IMR-90 (cell line): ENCODE results near the gene ATP5PO. TPM values are rescaled to one million over a fixed set of nuclear protein-coding genes. Genes with fewer than 3 reads are reported as not detected.

Experiments used
- ATAC-seq: fragments of 200-7000 bp; cut with Tn5 transposase; 2 replicates; pipeline ENCODE4 v1.9.1; 2020; ENCODE audit warnings: low read depth, mild to moderate bottlenecking, moderate library complexity
- BruUV-seq: library from RNA; stranded (reverse); fragments of 400-500 nt; replicated peaks from 2 replicates; lab custom pipeline; 2021; lab: Mats Ljungman, UMichigan
- CTCF ChIA-PET: fragments of 300-600 bp; formaldehyde crosslinking; extraction: SDS; loops from one replicate; lab custom pipeline; 2021; ENCODE audit warnings: antibody characterized with exemption; lab: Yijun Ruan, JAX
- POLR2A ChIA-PET: fragments of 300-600 bp; sonication (Branson Sonifier 250); formaldehyde crosslinking; loops from one replicate; lab custom pipeline; 2022; ENCODE audit warnings: antibody characterized with exemption; ENCODE audit not compliant: unreplicated experiment; lab: Charles Lee
- DNase-seq: peaks from one replicate; pipeline ENCODE4 v3.0.0; 2013
- H2AFZ ChIP-seq: replicated peaks from 2 replicates; pipeline ENCODE3; 2013; ENCODE audit warnings: low read length, mild to moderate bottlenecking; ENCODE audit not compliant: poor library complexity
- H2AK5ac ChIP-seq: 2 replicates; pipeline ENCODE4 v1.6.1; 2013; ENCODE audit warnings: low read depth, low read length, inconsistent platforms
- H2AK9ac ChIP-seq: replicated peaks from 2 replicates; pipeline ENCODE3; 2013; ENCODE audit warnings: mild to moderate bottlenecking, low read depth, low read length, moderate library complexity; ENCODE audit not compliant: poor library complexity
- H2BK120ac ChIP-seq: 2 replicates; pipeline ENCODE4 v1.6.1; 2013; ENCODE audit warnings: low read depth, low read length, inconsistent platforms
- H2BK15ac ChIP-seq: 3 replicates; pipeline ENCODE4 v1.6.1; 2013; ENCODE audit warnings: low read depth, low read length, inconsistent platforms
- H2BK20ac ChIP-seq: 2 replicates; pipeline ENCODE4 v1.6.1; 2013; ENCODE audit warnings: low read depth, mild to moderate bottlenecking, inconsistent platforms, low read length, moderate library complexity
- H2BK5ac ChIP-seq: 2 replicates; pipeline ENCODE4 v1.6.1; 2013; ENCODE audit warnings: mild to moderate bottlenecking, low read depth, low read length, inconsistent platforms; ENCODE audit not compliant: poor library complexity, severe bottlenecking
- H3K14ac ChIP-seq: replicated peaks from 2 replicates; pipeline ENCODE4 v1.6.1; 2013; ENCODE audit warnings: low read depth, low read length, inconsistent platforms
- H3K18ac ChIP-seq: 2 replicates; pipeline ENCODE4 v1.6.1; 2013; ENCODE audit warnings: low read depth, low read length, control low read depth
- H3K23ac ChIP-seq: 2 replicates; pipeline ENCODE4 v1.6.1; 2013; ENCODE audit warnings: low read depth, low read length, inconsistent platforms
- H3K27ac ChIP-seq: 2 replicates; pipeline ENCODE4 v1.5.1; 2013; ENCODE audit warnings: mild to moderate bottlenecking, control low read depth, low read length; ENCODE audit not compliant: insufficient read depth
- H3K27me3 ChIP-seq: 2 replicates; pipeline ENCODE4 v1.6.1; 2013; ENCODE audit warnings: low read length; ENCODE audit not compliant: control insufficient read depth, insufficient read depth
- H3K36me3 ChIP-seq: 2 replicates; pipeline ENCODE4 v1.6.1; 2013; ENCODE audit warnings: low read length, mixed read lengths; ENCODE audit not compliant: control insufficient read depth, insufficient read depth
- H3K4ac ChIP-seq: 2 replicates; pipeline ENCODE4 v1.6.1; 2013; ENCODE audit warnings: low read depth, low read length, inconsistent platforms
- H3K4me1 ChIP-seq: 2 replicates; pipeline ENCODE4 v1.6.1; 2013; ENCODE audit warnings: low read length, mixed read lengths; ENCODE audit not compliant: control insufficient read depth, insufficient read depth
- H3K4me2 ChIP-seq: 2 replicates; pipeline ENCODE4 v1.6.1; 2013; ENCODE audit warnings: low read depth, mild to moderate bottlenecking, control low read depth, low read length, moderate library complexity
- H3K4me3 ChIP-seq: 2 replicates; pipeline ENCODE4 v1.5.1; 2013; ENCODE audit warnings: low read depth, mild to moderate bottlenecking, control low read depth, low read length, moderate library complexity; ENCODE audit not compliant: insufficient read depth
- H3K56ac ChIP-seq: 2 replicates; pipeline ENCODE4 v1.6.1; 2013; ENCODE audit warnings: low read length, inconsistent platforms; ENCODE audit not compliant: insufficient read depth; ENCODE audit errors: extremely low read depth
- H3K79me1 ChIP-seq, 2 experiments: 2 replicates each; pipeline ENCODE4 v1.6.1; 2013; ENCODE audit warnings: low read length in 2 of 2, inconsistent platforms in 1 of 2, low read depth in 1 of 2
- H3K9ac ChIP-seq: 2 replicates; pipeline ENCODE4 v1.6.1; 2013; ENCODE audit warnings: low read depth, low read length, control low read depth
- H3K9me1 ChIP-seq: 2 replicates; pipeline ENCODE4 v1.6.1; 2013; ENCODE audit warnings: low read length, inconsistent platforms; ENCODE audit not compliant: insufficient read depth
- H3K9me3 ChIP-seq: 2 replicates; pipeline ENCODE4 v1.6.1; 2013; ENCODE audit warnings: low read length; ENCODE audit not compliant: control insufficient read depth, insufficient read depth
- H4K20me1 ChIP-seq: 2 replicates; pipeline ENCODE4 v1.6.1; 2013; ENCODE audit warnings: low read length, inconsistent platforms; ENCODE audit not compliant: insufficient read depth
- H4K5ac ChIP-seq: 2 replicates; pipeline ENCODE4 v1.6.1; 2013; ENCODE audit warnings: mild to moderate bottlenecking, low read depth, low read length, control low read depth
- H4K8ac ChIP-seq, 2 experiments: 2 replicates each; pipeline ENCODE4 v1.6.1; 2013; ENCODE audit warnings: low read depth in 2 of 2, low read length in 2 of 2, control low read depth in 1 of 2, inconsistent platforms in 1 of 2
- H4K91ac ChIP-seq: 2 replicates; pipeline ENCODE4 v1.6.1; 2013; ENCODE audit warnings: low read depth, low read length, inconsistent platforms; ENCODE audit not compliant: insufficient read depth
- BHLHE40 ChIP-seq: fragments of 150-350 bp; IDR thresholded peaks from 2 replicates; pipeline ENCODE4 v1.6.1; 2016; ENCODE audit warnings: mild to moderate bottlenecking, low read depth, low read length
- CEBPB ChIP-seq: IDR thresholded peaks from 2 replicates; pipeline ENCODE4 v1.6.1; 2012; ENCODE audit warnings: low read depth, low read length, improper control_type of control experiment
- CHD1 ChIP-seq: IDR thresholded peaks from 2 replicates; pipeline ENCODE4 v1.6.1; 2012; ENCODE audit warnings: low read depth, low read length, improper control_type of control experiment
- FOS ChIP-seq: fragments of 150-350 bp; IDR thresholded peaks from 2 replicates; pipeline ENCODE4 v1.6.1; 2016; ENCODE audit warnings: low read depth, low read length
- MAFK ChIP-seq: IDR thresholded peaks from 2 replicates; pipeline ENCODE4 v1.6.1; 2012; ENCODE audit warnings: low read depth, low read length, improper control_type of control experiment
- NFE2L2 ChIP-seq: fragments of 150-350 bp; IDR thresholded peaks from 2 replicates; pipeline ENCODE4 v1.6.1; 2016; ENCODE audit warnings: low read depth, mild to moderate bottlenecking, low read length
- POLR2A ChIP-seq: IDR thresholded peaks from 2 replicates; pipeline ENCODE4 v1.6.1; 2012; ENCODE audit warnings: mild to moderate bottlenecking, low read depth, low read length
- RAD21 ChIP-seq: IDR thresholded peaks from 2 replicates; pipeline ENCODE4 v1.6.1; 2012; ENCODE audit warnings: low read length, improper control_type of control experiment
- RCOR1 ChIP-seq: IDR thresholded peaks from 2 replicates; pipeline ENCODE4 v1.6.1; 2012; ENCODE audit warnings: mild to moderate bottlenecking, low read length, improper control_type of control experiment; ENCODE audit not compliant: insufficient replicate concordance
- RFX5 ChIP-seq: IDR thresholded peaks from 2 replicates; pipeline ENCODE4 v1.8.0; 2012; ENCODE audit warnings: low read depth, mild to moderate bottlenecking, low read length, moderate library complexity
- SMC3 ChIP-seq: fragments of 150-350 bp; IDR thresholded peaks from 2 replicates; pipeline ENCODE4 v1.6.1; 2016; ENCODE audit warnings: low read depth, mild to moderate bottlenecking, antibody characterized with exemption, low read length, moderate library complexity
- WGBS, 2 experiments: methylation state at CpG; one replicate each; pipeline versions ENCODE4 v1.1.5 to v1.1.7; 2013; ENCODE audit warnings: missing lambda C conversion rate in 2 of 2; ENCODE audit not compliant: insufficient read length in 1 of 2; ENCODE audit errors: extremely low coverage in 2 of 2; 5-methylcytosine and 5-hydroxymethylcytosine counted together
- dilution Hi-C: fragments of 300-500 bp; cut with HindIII; formaldehyde crosslinking; loops from one replicate; pipeline ENCODE4 v1.14.3; 2018; ENCODE audit warnings: low sequenced_read_pairs; ENCODE audit not compliant: unreplicated experiment
- in situ Hi-C: fragments of 300-500 bp; cut with MboI; formaldehyde crosslinking; loops from 3 replicates; pipeline ENCODE4 v1.14.3; 2019; ENCODE audit warnings: low sequenced_read_pairs, inconsistent platforms, mixed read lengths
- intact Hi-C: fragments of 100-400 bp; cut with micrococcal nuclease; formaldehyde crosslinking; loops from 2 replicates; pipeline ENCODE4 v1.10.0; 2022
- polyA plus RNA-seq, 3 experiments: library from polyadenylated mRNA; depleted of rRNA; stranded (reverse); fragments of >200 nt; gene quantifications; 2 replicates each; pipeline ENCODE4 v1.2.3, GENCODE V29; 2012; ENCODE audit warnings: low replicate concordance in 1 of 3
- total RNA-seq: library from RNA; depleted of rRNA; stranded (reverse); fragments of >200 nt; gene quantifications from 2 replicates; pipeline ENCODE4 v1.2.3, GENCODE V29; 2012
- TF ChIP-seq, protein P1 (sequence below): fragments of 150-350 bp; IDR thresholded peaks from 2 replicates; pipeline ENCODE4 v1.6.1; 2016; ENCODE audit warnings: low read depth, mild to moderate bottlenecking, low read length, moderate library complexity, borderline replicate concordance

ATP5PO gene
- total and polyA plus RNA-seq, 2 of the 4 experiments (the other 2 are of a cell fraction), result 237 to 250 TPM

DNA sequence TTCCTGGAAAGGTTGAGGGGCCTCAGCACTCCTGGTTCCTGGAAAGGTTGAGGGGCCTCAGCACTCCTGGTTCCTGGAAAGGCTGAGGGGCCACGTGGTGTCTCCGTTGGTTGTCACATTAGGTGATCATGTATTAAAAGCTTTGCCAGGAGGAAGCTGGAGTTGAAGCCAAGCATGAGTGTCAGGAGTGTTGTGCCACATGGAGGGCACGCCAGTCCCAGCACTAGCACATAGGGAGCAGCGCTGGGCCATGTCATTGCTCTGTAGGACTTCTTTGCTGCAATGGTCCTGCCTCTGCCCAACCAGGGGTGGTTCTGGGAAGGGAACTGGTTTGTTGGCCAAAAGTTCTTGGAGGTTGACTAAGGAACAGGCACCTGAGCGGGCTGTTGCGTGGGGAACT, 13.3 kb downstream of the ATP5PO start:
- H4K8ac ChIP-seq, result no peak overlapping the region
- H4K91ac ChIP-seq, result no peak overlapping the region
- peaks cover 37% of the 10 kb centered on the region for H3K36me3 ChIP-seq
- H3K4me3 ChIP-seq, result no peak overlapping the region
- no peak overlapping the region for H4K5ac ChIP-seq
- H2AFZ ChIP-seq, result no peak overlapping the region
- H3K18ac ChIP-seq, result no peak overlapping the region
- H2AK9ac ChIP-seq, result no peak overlapping the region
- H3K4me1 ChIP-seq, result peaks cover 15% of the 10 kb centered on the region
- H3K23ac ChIP-seq, result no peak overlapping the region
- H2BK15ac ChIP-seq, result no peak overlapping the region
- H2AK5ac ChIP-seq, result no peak overlapping the region
- WGBS, 2 experiments, result 92% methylated on average over 2 of the region's 6 CpGs; no CpG with 5 or more reads in 1 of the 2 experiments
- no peak for TF ChIP-seq CEBPB
- TF ChIP-seq FOS, result no peak
- no peak for TF ChIP-seq RFX5
- TF ChIP-seq, protein P1, sequence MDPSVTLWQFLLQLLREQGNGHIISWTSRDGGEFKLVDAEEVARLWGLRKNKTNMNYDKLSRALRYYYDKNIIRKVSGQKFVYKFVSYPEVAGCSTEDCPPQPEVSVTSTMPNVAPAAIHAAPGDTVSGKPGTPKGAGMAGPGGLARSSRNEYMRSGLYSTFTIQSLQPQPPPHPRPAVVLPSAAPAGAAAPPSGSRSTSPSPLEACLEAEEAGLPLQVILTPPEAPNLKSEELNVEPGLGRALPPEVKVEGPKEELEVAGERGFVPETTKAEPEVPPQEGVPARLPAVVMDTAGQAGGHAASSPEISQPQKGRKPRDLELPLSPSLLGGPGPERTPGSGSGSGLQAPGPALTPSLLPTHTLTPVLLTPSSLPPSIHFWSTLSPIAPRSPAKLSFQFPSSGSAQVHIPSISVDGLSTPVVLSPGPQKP, result no peak
- TF ChIP-seq SMC3, result no peak
- no peak for TF ChIP-seq RCOR1
- no peak for TF ChIP-seq MAFK
- no peak for TF ChIP-seq POLR2A
- TF ChIP-seq CHD1, result no peak
- TF ChIP-seq NFE2L2, result no peak
- no peak for TF ChIP-seq RAD21
- no peak for TF ChIP-seq BHLHE40
- H3K4me2 ChIP-seq, result no peak overlapping the region
- no peaks in the 10 kb centered on the region for H3K27me3 ChIP-seq
- H3K4ac ChIP-seq, result no peak overlapping the region
- ATAC-seq (no peak), DNase-seq (no peak)
- no peak overlapping the region for H3K14ac ChIP-seq
- H2BK20ac ChIP-seq, result no peak overlapping the region
- no peak overlapping the region for H2BK5ac ChIP-seq
- in situ Hi-C loops (loop anchor here (25.0 kb wide), 1 partner anchor 710 kb away; the partner anchor contains the start of gene RCAN1), dilution Hi-C loops (no loop called here), intact Hi-C loops (no loop called here)
- no peaks in the 10 kb centered on the region for H3K9me3 ChIP-seq
- no peaks in the 10 kb centered on the region for H4K20me1 ChIP-seq
- no peak overlapping the region for H3K56ac ChIP-seq
- H2BK120ac ChIP-seq, result no peak overlapping the region
- no TSS peak for BruUV-seq
- peaks cover 0 to 3% of the 10 kb centered on the region in 2 experiments; a peak in 1 of 4 replicates for H3K79me1 ChIP-seq
- POLR2A ChIA-PET, result no interaction called here
- no peak overlapping the region for H3K9ac ChIP-seq
- H3K9me1 ChIP-seq, result peaks cover 8% of the 10 kb centered on the region; the same call in 1 of the 2 replicates
- H3K27ac ChIP-seq, result no peak overlapping the region
- CTCF ChIA-PET, result interaction anchor here (0.8 kb wide), 1 partner anchor 9 kb away, joined by 3 read pairs; no protein-coding TSS in a partner anchor
